UCSD-AML1 (cell line): ENCODE data around the gene ENOX1.
A peak's percentile ranks its signal among the peaks of the same experiment; 100 is the strongest.

Experiments
- DNase-seq: peaks from one replicate; lab custom pipeline; 2025; ENCODE audit not compliant: unreplicated experiment; lab: John Stamatoyannopoulos, UW

The ENOX1 gene

GRCh38 chr13:43326100-43326499 lies 460.7 kb downstream of the ENOX1 start:
- DNase-seq: no peak

- no peak for DNase-seq
These were observed 461.1 kb downstream of the ENOX1 start for GRCh38 chr13:43325636-43326035.

DNA sequence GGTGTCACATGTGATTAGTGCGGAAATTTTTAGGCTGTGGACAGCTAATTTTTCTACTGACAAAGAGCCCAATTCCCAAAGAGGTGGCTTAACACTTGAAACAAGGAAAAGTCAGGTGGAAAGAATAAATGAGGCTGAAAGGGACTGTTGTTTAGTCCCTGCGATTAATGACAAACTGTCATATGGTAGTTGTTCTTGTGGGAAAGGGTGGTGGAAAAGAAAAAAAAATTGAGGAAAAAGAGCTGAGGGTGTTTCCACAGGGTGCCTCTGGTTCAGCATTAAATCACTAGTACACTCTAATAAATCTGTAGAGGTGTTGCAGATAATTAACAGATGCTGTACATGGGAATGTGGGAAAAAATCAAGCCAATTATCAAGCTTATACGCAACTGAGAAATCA lies 462.6 kb downstream of the ENOX1 start:
- no peak for DNase-seq

- DNase-seq: no peak
These were observed 466.9 kb downstream of the ENOX1 start for GRCh38 chr13:43319617-43320444.

- no peak for DNase-seq
These were observed 469.8 kb downstream of the ENOX1 start for GRCh38 chr13:43316946-43317353.

- DNase-seq: no peak
These were observed 470.5 kb downstream of the ENOX1 start for GRCh38 chr13:43316281-43316680.

- no peak for DNase-seq
These were observed 471.2 kb downstream of the ENOX1 start for GRCh38 chr13:43315522-43315921.

DNA sequence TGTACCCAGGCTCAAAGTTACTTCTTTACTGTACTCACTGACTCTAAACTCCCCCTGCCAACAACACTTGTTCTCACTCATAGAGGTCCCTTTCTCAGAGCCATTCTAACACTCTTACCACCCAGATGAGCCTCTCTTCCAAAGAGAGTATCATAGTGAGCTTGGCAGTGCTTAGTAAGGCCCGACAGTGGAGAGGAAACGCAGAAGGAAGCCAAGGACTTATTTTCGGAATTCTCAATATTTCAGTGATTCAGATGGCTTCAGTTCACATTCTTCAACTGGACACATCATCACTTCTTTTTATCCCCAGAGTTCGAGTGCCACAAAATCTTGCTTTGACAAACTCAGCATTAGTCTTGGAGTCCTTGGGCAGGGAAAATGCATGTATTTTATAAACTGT lies 477.5 kb downstream of the ENOX1 start:
- no peak for DNase-seq

GRCh38 chr13:43307921-43308433 lies 478.8 kb downstream of the ENOX1 start:
- DNase-seq: peak; percentile 60

DNA sequence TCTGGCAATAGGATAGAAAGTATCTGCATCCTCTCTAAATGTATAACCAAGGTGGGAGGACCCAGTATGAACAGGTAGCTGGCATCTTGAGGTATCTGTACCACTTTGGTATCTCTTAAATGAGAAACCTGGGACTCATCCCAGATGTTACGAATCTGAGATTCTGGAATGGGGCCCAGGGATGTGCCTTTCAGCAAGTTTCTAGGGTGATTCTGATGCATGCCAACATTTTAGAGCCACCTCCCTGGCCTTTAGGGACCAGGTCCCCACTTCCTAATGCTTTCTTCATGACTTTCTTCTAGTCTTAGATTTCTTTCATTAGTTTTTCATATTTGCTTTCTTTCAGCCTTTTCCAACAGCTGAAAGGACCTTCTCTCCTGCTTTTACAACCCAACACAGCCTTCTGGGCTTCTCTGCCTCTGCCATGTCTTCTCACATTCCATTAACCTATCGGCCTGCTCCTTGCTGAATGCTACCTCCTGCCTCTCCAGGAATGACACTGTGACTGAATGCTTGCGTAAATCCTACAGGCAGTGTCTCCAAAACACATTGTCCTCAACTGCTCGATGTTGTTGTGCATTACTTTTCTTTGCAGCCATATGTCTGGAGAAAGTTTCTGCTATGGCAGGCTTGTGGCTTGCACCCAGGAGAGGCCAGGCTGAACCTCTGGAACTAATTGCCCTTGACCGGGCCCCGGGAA lies 479.4 kb downstream of the ENOX1 start:
- no peak for DNase-seq

DNA sequence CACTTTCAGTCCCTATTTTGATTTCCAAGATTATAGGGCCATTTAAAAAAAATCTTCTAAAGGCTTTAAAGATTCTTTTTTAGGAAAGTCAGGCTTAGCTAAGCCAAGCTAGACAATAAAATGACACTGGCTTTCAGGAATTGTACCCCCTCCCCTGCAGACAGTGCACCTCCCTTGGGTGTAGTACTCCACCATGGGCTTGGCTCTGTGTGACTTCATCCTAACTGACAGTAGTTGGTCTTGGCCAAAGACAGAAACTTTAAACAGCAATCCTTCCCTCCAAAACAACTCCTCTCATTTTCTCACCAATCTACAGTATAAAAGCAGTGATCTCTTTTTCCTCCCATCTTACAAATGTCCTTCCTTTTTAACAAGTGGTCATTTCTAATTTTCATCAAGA lies 480.4 kb downstream of the ENOX1 start:
- DNase-seq: no peak

DNA sequence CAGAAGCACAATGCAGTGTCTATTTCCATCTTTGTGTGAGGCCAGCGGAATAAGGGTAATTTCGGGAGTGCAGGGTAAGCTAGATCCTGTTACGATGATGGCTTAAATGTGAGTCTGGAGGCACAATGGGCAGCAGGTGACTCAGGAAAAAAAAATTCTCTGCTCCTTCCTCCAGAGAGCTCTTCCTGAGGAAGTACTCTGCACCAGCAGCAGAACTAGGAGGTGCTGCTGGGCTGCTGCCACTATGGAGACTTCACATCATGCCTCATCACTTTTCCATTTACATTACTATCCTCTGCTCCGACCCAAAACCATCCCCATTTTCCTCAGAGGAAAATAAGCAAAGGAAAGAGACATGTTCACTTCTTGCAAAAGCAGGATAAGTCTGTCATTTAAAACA lies 481.4 kb downstream of the ENOX1 start:
- no peak for DNase-seq

DNA sequence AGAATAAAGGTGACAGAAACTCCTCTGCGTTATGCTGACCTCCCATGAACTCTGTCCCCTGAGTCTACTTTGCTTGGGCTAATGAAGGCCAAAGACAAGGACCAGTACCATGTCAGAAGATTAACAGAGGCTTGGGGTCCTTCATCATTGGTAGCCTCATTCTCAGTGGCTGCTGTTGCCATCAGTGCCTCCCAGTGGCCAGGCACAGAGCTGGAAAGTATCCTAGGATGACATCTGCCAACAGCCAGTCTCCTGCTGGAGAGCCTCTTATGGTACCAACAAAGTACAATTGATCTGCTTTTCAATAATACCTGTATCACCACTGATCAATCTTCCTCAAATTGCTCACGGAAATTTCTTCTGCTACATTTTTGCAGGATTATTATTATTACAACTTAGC lies 481.8 kb downstream of the ENOX1 start:
- no peak for DNase-seq

- DNase-seq: no peak
These were observed 482.3 kb downstream of the ENOX1 start for GRCh38 chr13:43304449-43304848.

GRCh38 chr13:43303033-43303729 lies 483.6 kb downstream of the ENOX1 start:
- DNase-seq: peak; percentile 67

DNA sequence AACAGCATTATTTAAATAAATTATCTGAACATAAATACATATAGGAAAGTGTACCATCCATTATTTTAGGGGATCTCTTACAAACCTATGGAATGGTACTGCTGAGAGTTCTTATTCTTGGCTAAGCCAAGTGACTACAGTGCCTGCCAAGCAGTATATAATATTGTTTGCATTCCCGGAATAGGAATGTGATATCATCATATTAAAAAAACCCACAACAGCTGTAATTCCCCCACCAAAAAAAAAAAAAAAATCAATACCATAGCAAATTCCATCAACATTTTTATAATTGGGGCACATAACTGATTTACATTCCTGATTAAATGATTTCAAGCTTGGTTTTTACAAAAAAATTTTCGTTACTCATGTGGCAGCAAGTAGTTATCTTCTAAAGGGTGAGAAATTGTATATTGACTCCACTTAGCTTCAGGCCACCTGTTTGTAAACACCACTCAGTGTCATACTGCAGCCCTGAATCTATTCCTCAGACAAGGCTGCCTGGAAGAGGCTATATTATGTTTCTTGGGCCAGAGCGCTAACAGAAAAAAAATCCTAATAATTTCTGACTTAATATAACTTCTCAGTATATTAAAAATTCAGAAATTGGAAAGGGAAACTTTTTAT lies 485.3 kb downstream of the ENOX1 start:
- DNase-seq: no peak

- DNase-seq: no peak
These were observed 485.9 kb downstream of the ENOX1 start for GRCh38 chr13:43300865-43301264.

DNA sequence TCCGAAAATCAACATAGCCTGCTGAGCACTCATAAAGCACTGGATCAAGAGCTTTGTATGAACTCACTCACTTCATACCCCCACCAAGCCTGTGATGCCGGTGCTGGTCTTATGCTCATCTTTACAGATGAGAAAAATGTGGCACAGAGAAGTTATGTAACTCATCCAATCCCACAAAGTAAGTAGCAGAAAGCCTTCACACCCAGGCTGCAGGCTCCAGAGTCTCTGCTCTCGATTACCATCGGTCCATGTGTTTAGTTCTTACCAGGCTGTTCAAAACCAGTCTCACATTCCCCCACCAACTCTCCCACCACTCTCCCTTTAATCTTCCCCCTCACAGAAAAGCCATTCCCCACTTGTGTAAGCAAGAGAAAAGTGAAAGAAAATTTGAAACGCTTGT lies 487.4 kb downstream of the ENOX1 start:
- DNase-seq: no peak

DNA sequence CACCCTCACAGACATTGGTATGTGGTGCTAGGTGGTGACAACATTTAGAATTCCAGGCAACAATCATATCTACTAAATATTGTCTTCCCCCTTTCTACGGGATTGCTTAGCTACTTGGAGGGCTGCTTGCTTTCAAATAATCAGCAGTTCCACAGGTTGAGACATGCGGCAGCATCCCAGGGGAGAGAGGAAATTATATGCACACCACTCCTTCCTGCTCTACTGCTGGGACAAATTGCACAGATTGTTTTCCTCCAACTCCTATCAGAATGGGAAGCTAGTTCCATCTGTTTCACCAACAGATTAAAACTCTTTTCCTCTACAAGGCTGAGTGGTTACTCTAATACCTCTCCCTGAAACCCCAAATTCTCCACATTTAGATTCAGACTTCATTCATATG lies 488.0 kb downstream of the ENOX1 start:
- DNase-seq: no peak

DNA sequence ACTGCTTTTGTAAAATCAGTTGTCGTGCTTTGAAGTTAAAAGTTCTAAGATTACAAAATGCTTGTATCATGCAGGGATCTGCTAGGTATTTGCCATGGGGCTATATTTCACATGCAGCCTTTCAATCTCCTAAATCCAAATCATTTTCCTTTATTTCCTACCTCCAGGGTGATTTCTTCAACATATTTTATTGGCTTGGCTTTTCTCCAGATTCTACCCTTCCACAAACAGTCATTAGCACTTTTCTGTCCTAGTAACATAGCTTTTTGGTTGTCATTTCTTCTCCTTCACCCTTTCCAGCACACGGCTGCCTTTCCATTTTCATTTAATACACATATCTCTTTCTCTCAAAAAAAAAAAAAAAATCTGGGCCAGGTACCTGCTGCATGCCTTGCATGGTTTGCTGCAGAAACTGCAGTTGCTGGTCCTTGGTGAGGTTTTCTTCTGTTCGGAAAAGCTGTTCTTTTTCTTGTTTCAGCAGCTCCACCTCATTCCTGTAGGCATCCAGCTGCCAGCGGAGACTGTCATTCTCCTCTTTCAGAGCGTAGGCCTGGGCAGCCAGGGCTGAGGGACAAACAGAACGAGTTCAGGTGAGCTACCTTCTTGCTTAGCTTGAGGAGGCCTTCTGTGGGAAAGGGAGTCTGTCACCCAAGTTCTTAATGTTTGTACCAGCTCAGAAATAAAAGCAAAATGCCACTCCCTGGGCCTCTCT lies 488.6 kb downstream of the ENOX1 start:
- DNase-seq: no peak
